ENCODE data around the gene DIPK1A.

DNA sequence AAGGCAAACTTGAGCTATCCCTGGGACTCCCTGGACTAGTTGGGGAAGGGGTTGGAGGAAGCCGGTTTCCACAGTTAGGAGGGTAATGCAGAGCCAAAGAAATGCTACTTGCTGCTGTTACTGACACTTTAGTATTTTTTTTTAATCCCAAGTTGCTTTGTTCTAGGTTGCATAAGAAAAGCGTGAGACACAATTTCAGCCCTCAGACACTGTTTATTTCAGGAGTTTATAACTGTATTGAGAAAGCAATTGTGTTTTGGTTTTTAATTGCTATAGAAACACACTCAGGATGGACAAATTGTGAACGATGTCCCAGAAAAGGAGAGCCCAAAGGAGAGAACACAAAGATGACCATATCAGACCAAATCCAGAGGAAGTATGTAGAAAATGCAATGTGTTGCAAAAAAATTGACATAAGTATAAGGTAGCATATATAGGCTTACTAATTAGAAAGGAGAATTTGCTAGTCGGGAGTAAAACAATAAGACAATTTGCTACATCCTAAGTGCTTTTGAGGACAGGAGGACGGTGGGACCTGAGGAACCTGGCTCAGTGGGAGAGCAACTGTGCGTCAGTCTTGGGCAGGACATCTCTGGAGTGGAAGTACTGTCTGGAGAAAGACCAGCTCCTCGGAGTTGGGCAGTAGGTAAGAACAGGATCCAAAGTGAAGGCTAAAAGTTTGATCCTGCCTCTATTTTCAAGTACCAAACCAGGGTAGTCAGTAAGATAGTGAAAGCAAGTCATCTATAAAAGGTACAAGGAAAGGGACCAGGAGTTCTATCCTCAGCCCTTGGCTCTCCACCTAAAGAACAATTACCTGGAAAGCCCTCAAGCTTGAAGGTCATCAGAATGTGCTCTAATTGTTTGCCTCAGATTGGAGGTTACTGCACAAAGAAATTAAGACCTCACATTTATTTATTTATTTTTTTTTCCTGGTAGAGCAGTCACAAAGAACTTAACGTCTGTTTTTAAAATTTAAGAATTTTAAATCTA lies 39.9 kb downstream of the DIPK1A start:
- TF ChIP-seq, protein P1, sequence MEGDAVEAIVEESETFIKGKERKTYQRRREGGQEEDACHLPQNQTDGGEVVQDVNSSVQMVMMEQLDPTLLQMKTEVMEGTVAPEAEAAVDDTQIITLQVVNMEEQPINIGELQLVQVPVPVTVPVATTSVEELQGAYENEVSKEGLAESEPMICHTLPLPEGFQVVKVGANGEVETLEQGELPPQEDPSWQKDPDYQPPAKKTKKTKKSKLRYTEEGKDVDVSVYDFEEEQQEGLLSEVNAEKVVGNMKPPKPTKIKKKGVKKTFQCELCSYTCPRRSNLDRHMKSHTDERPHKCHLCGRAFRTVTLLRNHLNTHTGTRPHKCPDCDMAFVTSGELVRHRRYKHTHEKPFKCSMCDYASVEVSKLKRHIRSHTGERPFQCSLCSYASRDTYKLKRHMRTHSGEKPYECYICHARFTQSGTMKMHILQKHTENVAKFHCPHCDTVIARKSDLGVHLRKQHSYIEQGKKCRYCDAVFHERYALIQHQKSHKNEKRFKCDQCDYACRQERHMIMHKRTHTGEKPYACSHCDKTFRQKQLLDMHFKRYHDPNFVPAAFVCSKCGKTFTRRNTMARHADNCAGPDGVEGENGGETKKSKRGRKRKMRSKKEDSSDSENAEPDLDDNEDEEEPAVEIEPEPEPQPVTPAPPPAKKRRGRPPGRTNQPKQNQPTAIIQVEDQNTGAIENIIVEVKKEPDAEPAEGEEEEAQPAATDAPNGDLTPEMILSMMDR (IDR thresholded peaks at IDR 0.05), result no peak
- TF ChIP-seq POLR2A (IDR thresholded peaks at IDR 0.05), result no peak
